NCI-H1436 (cell line): ENCODE results near the gene IYD.

Experiments used
- DNase-seq: peaks from one replicate; lab custom pipeline; 2025; lab: John Stamatoyannopoulos, UW

Gene IYD, protein sequence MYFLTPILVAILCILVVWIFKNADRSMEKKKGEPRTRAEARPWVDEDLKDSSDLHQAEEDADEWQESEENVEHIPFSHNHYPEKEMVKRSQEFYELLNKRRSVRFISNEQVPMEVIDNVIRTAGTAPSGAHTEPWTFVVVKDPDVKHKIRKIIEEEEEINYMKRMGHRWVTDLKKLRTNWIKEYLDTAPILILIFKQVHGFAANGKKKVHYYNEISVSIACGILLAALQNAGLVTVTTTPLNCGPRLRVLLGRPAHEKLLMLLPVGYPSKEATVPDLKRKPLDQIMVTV

DNA sequence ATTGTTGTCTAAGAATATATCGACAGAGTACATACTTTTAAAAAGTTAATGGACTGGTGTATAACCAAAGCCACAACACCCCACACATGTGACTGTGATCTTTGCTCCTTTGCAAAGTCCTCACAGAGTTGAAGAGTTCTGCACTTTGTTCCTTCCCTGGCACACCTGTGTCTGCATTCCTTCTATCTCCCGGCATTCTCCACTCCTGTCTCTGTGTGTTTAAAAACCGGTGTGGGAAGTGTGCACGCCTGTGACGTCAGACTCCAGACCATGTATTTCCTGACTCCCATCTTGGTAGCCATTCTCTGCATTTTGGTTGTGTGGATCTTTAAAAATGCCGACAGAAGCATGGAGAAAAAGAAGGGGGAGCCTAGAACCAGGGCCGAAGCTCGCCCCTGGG lies at the start of gene IYD:
TSS of gene IYD (plus strand) at position 251 of the 400 bp plus-strand sequence. CDS start at position 271, 20 bp downstream.
- no peak for DNase-seq

DNA sequence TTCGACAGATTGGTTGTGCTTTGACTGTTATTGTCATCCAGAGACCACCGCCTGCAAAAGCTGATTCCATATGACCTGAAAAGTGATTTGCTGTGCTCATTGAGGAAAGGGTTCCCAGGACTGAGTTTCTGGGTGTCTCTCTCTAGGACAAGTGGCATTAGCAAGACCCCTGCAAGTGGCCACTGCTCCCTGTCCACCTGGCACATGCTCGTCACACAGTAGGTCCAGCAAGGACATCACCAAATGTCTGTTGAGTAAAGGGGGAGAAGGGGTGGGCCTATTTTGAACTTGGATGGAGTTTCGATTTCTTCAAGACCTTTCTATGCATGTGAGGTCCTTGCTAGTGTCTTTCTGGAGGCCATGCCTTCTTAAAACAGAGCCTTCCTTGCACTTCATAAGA lies 48.9 kb upstream of the IYD start:
- no peak for DNase-seq

DNA sequence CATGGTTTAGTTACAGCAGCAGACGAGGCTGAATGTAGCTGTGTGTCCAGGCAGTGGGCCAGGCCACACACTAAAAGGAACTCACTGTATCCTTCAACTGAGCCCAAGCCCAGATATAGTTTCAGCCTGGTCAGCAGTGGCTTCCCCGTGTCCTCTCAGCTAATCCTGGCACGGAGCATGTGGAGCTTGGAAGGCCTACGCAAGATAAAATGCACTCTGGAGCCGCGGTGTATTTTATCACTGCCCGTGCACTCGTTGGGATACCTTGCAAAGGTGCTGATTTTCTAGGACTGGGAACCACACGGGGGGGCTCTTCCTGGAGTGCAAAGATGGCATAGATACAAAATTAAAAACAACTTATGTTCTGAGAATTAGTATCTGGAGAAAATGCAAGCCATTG lies 48.4 kb upstream of the IYD start:
- no peak for DNase-seq

DNA sequence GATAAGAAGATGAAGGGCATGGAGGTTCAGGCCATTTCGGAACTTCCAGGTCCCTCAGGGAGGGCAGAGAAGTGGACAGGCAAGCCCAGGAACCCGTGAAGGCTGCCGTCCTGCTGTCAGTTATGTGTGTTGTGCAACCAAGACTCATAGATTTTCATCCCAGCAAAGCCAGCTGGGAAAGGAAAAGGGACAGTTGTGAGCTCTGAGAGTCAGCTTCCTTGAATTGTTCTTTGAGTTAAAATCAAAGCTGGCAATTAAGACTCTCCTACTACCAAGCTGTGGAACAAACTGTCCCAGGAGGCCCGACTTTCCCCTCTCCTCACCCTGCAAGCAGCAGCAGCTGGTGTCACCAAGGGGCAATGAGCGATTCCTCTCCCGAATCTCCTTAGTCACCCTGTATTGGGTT lies 46.3 kb upstream of the IYD start:
- no peak for DNase-seq

DNA sequence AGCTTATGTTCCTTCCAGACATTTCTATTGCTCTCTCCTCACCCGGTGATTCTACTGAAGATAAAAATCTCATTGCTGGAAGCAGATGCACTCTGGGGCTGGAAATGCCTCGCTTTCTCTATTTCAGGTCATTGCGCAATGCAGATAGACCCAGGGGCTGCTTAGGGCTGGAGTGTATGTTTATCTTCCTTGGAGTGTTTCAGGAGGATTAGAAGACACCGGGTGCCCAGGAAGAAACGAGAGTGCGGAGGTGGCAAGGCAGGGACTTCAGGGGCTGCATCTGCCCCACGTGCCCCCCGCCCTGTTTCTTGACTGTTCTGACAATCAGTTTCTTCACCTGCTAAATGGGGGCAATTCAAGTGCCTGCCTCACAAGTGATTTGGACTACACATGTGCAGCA lies 45.6 kb upstream of the IYD start:
- no peak for DNase-seq

DNA sequence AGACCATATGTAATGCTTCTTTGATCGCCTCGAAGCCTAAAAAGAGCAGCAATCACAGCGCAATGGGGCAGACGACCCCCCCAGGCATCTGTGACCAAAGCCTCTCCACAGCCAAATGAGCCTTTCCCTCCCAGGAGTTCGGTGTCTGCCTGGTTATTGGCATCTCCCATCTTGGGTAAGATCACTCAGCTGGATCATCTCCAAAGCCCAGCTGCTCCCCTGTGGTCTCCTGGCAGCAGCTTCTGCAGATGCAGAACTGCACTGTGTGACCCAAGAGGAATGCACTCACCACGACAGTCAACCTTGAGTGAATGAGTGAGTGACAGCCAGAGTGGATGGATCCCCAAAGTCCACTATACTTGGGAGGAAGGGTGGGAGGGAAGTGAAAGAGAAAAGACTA lies 44.8 kb upstream of the IYD start:
- DNase-seq, result no peak

DNA sequence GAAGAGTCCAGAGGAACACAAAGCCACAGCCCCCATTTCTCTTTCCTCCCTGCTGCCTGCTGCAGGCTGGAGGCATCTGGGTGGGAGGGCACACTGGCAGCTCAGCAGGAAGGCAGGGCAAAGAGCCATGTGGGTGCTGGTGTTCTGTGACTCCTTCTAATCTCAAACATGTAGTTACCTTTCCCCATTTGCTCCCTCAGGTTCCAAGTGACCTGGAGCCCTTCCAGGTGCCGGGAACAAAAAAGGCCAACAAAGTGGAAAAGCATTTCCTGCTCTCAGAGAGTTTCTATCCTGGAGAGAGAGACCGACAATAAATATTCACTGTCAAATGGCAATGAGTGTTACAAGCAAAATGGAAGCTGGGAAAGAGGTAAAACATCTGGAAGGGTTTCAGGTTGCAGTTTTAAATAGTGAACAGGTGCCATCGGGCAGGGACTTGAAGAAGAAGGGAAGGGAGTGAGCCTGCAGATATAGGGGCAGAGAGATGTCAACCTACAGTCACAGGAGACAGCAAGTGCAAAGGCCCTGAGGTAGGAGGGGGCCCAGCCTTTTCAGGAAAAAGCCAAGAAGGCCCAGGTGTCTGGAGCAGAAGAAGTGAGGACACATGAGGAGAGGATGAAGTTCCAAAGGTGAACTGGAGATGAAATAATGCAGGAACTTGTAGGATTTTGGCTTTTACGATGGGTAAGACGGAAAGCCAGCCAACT lies 43.6 kb upstream of the IYD start:
- DNase-seq, result no peak

DNA sequence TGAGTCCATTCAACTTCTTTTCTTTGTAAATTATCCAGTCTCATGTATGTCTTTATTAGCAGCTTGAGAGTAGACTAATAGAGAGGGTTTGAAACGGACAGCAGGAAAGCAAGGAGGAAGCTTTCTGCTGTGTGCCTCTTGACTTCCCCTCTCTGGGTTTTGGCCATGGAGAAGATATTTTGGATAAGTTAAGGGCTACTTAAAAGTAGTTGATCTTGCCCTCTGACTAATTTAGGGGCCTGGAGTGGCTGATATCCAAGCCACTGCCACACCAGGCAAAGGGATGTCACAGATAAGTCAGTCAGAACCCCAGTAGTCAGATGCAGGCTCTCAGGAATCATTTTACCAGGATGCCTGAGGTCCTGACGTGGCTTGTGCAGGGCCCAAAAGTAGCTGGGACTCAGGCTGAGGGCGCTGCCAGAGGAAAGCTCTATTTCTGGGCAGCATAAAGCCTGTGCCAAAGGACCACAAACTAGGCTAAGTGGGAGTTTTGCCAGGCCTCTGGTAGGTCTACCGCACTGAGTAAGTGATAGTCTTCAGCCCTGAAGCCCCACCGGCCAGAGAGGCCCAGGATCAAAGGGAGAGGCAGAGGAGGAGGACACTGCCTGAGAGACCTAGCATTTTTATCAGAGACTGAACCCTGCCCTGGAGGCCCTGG lies 41.6 kb upstream of the IYD start:
- DNase-seq, result no peak

DNA sequence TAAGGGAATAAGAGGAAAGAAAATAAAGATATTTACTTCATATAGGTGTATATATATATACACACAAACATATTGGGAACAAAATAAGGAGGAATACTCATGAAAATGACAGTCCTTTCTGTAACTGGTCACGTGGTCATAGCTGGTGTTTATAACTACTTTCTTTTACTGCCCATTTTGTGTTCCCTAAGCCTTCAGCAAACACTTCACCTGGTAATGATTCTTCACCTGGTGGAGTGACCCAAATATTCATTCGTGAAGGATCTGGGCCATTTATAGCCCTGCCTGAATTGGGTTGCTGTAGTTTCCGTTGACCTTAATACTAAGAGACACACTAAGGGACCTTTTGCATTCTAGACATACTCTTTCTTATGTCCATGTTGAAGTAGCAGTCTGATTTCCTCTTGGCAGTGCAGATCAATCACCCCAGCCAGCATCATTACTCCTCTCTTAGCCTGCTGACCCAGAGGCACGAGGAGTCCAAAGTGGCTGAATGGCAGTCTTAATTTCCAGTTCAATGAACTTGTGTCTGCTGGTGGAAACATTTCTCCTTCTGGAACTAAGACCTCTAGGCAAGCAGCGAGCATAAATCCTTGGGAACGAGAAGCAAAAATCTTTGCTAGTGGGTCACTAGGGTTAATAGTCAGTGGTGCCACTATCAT lies 39.9 kb upstream of the IYD start:
- DNase-seq, result no peak

DNA sequence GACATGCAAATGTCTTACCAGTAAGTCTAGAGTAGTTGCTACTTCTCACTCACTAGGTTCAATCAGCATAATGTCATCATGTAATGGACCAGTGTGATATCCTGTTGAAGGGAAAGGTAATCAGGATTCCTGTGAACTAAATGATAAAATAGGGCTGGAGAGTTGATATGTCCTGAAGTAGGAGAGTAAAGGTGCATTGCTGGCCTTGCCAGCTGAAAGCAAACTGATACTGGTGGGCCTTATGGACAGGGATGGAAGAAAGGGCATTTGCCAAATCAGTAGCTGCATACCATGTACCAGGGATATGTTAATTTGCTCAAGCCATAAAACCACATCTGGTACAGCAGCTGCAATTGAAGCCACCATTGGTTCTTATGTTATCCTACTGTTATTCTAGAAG lies 37.5 kb upstream of the IYD start:
- no peak for DNase-seq

DNA sequence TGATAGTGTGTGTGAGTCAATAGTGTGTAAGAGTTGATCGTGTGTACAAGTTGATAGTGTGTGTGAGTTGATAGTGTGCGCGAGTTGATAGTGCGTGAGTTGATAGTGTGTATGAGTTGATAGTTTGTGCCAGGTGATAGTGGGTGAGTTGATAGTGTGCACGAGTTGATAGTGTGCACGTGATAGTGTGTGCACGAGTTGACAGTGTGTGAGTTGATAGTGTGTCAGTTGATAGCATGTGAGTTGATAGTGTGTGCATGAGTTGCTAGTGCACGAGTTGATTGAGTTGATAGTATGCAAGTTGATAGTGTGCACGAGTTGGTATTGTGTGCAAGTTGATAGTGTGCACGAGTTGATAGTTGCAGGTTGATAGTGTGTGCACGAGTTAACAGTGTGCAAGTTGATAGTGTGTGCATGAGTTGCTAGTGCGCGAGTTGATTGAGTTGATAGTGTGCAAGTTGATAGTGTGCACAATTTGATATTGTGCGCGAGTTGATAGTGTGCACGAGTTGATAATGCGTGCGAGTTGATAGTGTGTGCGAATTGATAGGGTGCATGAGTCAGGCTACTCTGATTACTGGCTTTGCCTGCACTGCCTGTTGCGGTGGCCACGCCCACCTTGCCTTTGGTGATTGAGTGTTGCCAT lies 35.8 kb upstream of the IYD start:
- no peak for DNase-seq

DNA sequence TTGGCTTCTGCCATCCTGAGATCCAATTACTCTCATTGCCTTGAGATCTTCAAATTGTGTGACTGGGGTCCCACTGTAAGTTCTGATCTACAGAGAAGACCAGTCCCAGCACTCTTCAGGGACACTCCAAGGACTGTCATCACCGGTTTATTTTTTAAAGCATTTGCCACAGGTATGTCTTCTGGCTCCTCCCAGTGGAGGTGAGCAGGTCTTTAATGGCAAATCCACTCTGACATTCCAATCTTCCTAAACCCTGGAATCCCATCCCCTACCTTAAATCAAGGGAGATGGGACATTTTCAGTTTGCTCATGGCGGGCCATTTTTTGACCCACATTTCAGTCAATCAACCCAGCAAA lies 35.2 kb upstream of the IYD start:
- DNase-seq, result no peak

DNA sequence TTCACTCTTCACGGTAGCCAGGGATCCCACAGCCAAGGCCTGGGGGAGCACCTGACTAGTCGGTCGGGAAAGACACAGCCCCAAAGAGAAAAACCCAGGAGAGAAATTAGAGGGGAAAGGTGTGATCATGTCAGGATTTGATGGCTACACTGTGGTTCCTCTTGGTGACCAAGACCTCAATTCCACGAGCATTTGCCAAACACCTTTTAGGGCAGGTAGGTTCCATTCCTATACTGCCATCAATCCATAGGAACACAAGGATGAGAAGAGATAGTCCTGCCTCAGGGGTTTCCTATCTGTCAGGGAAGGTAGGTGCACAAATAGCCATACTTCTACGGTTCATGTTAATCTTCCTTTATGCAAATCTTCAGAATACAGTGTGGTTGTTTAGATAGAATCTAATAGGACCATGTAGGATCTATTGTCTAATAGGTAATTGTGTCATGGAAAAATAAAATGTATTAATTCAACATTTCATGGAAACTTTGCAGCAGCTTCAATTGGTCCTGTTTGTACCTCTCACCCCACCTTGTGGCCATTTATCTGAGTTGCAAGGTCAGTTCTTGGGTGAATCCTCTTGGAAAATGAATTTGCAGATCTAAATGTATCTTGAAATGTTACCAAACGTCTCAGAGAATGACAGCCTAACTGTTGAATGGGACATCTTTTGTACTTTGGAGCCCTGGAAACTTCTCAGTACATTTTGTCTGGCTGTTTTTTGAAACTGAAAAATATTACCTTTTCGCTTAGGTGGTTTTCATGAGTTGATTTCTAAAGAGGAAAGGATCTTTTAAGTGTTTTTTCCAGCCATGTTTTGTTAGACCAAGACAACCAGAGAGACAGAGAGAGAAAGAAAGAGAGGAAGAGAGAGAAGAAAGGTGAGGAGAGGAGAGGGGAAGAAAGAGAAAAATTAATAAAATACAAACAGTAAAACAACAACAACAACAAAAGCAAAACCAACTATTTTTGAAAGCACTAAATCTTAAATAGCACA lies 33.7 kb upstream of the IYD start:
- DNase-seq, result peak; percentile 2

DNA sequence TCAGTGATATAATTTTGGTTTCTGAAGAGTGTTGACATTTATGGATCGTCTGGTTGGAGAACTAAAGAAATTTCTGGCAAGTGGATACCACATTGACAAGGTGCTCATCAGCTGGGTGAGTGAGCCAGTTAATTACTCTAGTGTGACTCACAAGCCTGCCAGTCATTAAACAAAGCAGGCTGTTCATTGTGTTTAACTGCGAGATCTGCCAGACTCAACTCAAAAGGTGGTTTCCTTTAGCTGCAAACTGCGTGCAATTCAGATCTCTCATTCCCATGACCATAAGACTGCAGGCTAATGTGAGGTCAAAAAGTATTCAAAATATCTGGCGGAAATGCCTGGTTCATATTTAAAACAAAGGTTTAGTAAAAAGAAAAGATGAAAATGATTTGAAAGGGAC lies 32.5 kb upstream of the IYD start:
- DNase-seq, result no peak

DNA sequence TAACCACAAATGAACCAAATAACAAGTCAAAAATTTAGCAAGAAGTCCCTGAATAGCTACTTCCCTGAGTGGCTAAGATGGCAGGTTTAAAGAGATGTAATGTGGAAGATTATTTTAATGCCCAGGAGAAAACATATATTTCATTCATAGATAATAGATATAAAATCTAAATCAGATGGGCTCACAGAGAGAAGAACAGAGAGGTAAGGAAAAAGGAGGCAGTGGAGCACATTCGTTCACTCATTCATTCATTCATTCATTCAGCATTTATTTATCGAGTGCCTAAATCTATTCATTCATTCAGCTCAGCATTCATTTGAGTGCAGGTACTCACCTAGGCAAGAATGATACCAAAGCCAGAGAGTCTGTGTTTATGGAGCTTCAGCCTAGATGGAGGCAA lies 32.1 kb upstream of the IYD start:
- no peak for DNase-seq

DNA sequence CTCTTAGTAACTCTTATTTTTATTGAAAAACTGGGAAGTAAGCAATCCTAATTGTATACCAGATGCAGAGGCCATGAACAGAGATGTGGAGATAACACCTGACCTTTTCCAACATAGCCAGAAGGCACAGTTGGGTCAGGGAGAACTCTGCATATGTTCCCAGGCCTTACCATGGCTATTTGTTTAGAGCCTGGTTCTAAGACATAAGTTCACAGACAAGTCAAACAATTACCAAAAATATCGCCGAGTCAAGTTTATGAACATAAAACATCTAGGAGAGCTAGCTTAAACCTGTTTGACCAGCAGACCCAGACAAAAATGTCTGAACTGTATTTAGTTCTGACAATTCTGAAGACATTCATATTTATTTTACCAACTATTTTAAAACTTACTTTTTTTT lies 26.7 kb upstream of the IYD start:
- DNase-seq, result no peak

DNA sequence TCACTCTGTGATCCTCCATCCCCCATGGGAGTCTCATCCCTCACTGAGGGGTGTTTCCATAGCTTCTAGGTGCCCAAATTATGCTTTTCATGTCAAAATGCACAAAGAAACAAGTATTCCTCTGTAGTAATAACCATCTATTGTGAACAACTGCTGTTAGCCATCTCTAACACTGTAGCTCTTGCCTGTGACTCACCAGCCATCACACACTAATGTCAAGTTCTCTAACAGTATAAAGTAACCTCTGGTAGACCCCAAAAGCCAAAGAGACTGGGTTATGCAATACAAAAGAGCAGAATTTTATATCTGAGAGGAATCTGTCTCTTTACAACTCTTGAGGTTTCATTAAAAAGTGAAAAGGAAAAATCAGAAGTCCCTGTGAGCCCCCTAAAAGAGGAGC lies 25.4 kb upstream of the IYD start:
- DNase-seq, result no peak

DNA sequence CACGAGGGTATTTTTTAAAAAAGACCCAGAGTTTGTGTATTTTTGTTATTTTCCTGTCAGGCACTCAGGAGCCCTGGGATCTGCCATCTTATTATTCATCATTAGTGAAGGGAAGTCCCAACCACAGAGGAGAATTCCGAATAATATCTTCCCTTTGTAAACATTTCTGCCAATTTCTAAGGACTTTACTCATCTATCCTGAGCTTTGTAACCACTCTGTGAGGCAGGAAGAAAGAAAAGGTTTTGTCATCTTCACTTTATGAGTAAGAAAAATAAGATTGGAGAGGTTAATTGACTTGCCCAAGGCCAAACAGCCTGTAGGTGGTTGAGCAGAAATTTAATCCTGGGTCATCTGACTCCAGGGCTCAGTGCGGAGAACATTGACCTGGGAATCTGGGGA lies 23.0 kb upstream of the IYD start:
- no peak for DNase-seq

DNA sequence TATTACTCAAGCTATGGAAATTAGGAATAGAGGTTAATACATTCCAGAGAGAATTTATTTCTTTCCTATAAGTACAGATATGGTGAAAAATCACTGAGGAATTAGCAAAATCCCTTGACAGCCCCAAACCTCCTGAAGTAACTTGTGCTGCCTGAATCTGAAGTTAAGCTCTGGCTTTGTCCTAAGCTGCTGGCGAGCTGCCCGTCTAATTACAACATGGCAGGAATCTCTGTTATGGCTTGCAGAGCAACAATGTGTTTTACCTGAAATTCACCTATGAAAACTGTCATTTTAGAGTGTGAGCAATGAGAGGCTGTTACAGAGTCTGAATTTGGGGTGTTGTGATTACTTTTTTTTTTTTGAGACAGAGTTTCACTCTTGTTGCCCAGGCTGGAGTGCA lies 22.5 kb upstream of the IYD start:
- DNase-seq, result no peak

DNA sequence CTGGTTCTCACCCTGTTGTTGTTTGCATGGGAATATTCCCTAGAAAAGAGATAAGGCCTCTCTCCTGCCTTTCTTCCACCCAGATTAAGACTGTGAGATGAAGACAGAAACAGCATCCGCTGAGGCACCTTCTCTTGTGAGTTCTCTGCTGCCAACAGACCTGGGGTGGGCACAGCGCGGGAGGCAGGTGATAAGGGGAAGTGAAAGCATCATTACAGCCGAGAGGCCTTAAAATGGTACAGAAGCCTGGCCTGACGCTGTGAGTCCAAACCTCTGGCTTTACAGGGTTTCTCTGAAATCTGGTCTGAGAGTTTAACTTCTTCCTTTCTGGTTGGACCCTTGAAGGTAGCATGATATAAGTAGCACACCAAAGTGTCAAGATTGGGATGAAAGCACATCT lies 21.0 kb upstream of the IYD start:
- DNase-seq, result no peak

DNA sequence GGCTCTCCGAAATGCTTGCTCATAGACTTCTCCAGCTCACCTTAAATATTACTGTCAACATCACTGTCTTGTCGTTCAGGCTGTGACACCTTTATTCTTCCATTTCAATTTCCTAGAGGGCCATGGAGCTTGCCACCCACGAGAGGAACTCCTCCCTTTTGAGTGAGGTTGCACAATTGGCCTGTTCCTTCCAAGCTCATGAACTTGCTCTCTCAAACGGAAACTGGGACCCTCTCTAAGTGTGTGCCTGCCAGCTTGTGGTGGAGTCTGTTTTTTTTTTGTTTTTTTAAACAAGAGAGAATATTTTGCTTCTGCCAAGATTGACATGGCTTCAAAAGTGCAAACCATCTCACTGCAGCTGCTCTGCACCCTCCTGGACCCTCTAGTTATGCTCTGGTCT lies 19.3 kb upstream of the IYD start:
- no peak for DNase-seq
